SKM-1 (cell line): ENCODE results near the gene LST1.

Experiments
- DNase-seq: peaks from one replicate; lab custom pipeline; 2025; ENCODE audit not compliant: unreplicated experiment; lab: John Stamatoyannopoulos, UW

The LST1 gene

GRCh38 chr6:31586008-31586407, at the start of gene LST1:
LST1 (plus strand) TSS chr6:31586277; CDS start chr6:31587300, 1,023 bp downstream.
- peak; percentile 92 for DNase-seq

DNA sequence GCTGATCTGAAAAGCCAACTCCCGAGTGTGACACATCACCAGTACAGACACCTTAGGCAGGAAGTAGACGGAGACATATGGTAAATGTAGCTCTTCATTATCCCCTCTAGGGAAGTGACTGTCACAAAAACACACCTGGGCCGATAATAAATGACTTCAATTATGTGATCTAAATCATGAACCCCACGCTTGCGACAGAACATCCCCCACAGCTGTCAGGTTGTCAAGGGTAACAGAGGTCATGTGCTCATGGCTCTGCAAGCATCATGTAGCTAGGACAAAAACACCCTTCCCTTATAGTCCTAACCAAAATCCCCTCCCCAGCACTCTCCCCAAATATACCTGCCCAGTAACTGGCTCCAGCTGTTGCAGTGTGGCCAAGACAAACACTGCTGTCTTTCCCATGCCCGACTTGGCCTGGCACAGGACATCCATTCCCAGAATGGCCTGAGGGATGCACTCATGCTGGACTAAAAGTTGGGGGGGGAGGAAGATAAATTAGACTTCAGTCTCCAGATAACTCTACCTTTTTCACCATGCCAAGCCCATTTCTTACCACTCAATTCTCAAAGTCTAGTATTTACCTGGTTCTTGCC, 47.2 kb upstream of the LST1 start:
- no peak for DNase-seq

DNA sequence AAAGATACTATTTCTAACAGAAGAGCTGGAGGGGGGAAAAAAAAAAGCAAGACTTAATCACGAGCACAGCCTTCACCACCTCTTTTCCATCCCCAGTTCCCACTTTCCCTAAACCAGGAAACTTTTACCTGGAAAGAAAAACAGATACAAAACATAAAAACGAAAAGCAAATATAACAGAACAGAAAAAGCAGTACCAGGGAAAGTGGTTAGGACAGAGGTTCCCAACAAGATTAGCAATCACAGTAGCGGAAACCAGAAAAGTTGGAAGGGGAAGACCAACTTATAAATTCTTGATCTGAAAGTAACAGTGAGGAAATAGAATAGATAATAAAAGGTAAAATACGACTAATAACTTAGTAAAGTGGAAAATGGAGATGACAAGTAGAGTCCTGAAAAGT, 45.4 kb upstream of the LST1 start:
- no peak for DNase-seq

DNA sequence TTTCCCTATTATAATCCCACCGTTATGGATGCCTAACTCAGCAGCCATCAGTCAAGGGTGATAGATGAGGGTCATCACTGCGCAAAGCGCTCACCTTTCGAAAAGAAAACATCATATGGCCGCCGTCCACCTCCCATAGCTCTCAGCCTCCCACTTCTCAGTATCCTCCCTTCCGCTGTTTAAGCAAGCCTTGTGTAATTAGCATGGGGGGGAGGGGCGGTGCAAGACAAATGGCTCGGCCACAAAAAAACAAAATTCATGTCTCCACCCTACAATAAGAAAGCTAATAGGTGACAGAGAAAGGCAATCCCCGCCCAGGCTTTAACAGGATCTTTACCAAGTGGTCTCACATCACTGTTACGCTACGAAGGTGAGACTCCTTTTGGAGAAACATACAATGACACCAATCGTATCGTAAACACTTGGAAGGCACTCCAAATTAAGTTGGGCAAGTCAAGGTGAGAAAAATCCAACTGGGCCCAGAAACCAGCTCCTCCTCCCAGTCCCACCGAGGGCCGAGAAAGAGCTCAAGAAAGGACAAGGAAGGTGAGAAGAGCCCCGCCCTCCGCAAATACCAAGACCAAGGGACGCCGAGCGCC, 44.9 kb upstream of the LST1 start:
- peak; percentile 74 for DNase-seq

- DNase-seq: peak; percentile 93
Measured at GRCh38 chr6:31541658-31542521, 44.2 kb upstream of the LST1 start, which contains the start of gene DDX39B. DDX39B (minus strand) TSS chr6:31542003; CDS start chr6:31540532, 1,471 bp downstream.

DNA sequence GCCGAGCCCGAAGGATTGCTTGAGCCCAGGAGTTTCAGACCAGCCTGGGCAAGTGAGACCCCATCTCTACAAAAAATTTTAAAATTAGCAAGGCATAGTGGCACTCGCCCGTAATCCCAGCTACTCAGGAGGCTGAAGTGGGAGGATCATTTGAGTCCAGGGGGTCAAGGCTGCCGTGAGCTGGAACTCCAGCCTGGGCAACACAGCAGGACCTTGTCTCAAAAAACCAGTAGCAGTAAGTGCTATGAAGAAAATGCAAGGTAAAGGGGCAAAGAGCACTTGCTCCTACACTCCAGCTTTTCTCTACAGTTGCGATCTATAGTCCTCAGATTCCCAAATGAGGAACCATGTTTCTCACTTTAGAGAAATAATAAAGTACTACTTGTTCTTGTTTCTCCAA, 42.4 kb upstream of the LST1 start:
- DNase-seq: no peak

- DNase-seq: no peak
Measured at GRCh38 chr6:31544676-31545075, 41.4 kb upstream of the LST1 start.

- DNase-seq: no peak
Measured at GRCh38 chr6:31545291-31545690, 40.8 kb upstream of the LST1 start.

DNA sequence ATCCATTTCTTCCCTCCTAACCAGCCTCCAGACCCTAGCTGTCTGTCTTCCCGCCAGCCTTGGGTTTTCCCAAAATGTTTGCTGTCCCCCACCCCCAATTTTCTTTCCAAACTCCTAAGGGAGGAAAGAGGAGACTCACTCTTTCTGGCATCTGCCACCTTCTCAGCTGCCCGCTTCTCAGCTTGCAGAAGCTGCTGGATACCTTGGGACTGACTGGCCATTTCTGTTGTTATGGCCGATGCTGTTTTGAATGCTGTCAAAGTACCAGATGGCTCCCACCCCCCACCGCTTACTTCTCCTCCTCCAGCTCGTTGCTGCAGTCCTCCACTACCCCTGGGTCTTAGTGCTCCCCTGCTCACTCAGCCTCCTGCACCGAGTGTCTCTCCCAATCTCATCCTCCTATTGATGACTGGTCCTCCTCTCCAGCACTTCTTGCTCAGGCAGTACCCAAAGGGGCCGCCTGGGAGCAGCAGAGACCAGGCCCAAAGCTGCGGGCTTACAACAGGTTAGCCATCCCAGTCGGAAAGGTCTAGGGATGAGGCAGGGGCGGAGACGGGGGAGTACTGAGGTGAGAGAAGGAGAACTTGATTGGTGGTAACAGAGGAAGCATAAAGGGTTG, 39.6 kb upstream of the LST1 start, which contains the start of gene ATP6V1G2:
ATP6V1G2 (minus strand) TSS at position 270 of the 619 bp plus-strand sequence; CDS start at position 221, 49 bp downstream.
- DNase-seq: peak; percentile 80

GRCh38 chr6:31546958-31547726, 38.9 kb upstream of the LST1 start, which contains the start of gene NFKBIL1:
NFKBIL1 (plus strand) TSS chr6:31547608; CDS start chr6:31547695, 87 bp downstream.
- DNase-seq: peak; percentile 96

DNA sequence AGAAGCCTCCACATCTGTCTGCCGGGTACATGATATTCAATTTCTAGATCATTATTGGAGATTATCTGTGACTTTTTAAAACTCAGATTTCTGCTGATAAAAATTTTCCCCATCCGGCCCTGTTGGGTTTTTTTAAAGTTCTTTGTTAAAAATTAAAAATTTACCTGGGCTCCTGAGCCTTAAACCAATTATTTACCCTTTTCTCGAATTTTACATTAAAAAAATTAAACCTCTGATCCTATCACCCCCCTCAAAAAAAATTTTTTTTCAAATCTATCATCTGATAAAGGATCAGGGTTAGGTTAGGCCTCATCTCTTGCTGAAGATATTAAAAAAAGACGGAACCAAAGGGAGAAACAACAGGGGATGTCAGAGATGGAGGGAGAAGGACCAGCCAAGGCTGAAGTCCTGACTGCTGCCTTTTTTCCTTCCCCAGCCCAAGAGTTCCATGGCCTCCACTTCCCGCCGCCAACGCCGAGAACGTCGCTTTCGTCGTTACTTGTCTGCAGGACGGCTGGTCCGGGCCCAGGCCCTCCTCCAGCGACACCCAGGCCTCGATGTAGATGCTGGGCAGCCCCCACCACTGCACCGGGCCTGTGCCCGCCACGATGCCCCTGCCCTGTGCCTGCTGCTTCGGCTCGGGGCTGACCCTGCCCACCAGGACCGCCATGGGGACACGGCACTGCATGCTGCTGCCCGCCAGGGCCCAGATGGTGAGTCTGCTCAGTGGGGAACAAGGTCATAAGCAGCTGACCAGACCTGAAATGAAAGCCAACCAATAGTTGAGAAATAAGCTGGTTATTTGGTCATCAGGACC, 38.1 kb upstream of the LST1 start:
- no peak for DNase-seq

GRCh38 chr6:31548544-31548873, 37.6 kb upstream of the LST1 start:
- DNase-seq: no peak

DNA sequence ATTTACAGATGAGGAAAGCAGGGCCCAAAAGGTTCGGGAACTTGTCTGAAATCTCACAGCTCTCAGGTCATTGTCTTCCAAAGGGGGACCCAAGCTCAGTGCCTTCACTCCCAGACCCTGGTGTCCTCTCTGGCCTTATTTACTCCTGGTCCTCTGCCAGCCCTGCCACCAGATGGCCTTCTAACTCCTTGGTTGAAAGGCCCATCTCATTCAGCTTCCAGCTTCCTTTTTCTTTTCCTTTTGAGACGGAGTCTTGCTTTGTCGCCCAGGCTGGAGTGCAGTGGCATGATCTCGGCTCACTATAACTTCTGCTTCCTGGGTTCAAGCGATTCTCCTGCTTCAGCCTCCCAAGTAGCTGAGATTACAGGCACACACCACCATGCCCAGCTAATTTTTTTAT, 34.7 kb upstream of the LST1 start:
- peak; percentile 83 for DNase-seq

DNA sequence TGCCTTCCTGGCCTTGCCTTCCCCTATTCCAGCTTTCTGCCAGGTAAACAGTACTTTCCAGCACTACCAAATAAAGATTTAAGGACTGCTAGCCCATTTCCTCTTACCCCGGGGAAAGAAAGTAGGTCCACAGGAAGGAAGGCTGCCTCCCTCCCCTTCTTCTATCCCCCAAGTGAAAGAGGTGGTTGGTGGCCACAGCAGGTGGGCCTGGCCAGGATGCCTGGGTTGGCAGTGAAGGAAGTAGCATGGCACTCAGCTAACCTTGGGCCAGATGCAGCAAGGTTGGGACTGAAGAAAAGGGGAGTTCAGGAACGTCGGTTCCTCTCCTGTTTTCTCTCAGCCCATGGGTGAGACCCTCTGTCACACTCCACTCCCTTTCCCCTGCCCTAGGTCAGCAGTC, 29.8 kb upstream of the LST1 start:
- DNase-seq: no peak

DNA sequence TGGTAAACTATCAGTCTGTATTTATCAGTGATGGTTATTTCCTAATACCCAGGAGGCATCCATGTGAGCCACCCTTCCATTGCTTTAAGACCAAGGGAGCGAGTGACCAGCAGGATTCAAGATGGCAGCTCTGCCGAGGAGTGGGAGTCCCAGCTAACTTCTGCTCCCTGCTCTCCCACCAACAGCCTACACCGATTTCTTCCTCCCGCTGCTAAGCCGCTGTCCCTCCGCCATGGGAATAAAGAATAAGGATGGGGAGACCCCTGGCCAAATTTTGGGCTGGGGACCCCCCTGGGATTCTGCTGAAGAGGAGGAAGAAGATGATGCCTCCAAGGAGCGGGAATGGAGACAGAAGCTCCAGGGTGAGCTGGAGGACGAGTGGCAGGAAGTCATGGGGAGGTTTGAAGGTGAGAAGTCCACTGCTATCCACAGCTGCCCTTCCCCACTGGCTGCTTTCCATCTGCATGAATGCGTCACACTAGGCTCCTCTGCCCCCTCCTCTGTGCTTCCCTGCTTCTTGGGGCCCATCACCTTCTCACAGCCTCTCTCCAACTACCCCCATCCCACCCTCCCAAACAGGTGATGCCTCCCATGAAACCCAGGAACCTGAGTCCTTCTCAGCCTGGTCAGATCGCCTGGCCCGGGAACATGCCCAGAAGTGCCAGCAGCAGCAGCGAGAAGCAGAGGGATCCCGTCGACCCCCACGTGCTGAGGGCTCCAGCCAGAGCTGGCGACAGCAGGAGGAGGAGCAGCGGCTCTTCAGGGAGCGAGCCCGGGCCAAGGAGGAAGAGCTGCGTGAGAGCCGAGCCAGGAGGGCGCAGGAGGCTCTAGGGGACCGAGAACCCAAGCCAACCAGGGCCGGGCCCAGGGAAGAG, 28.4 kb upstream of the LST1 start:
- no peak for DNase-seq

DNA sequence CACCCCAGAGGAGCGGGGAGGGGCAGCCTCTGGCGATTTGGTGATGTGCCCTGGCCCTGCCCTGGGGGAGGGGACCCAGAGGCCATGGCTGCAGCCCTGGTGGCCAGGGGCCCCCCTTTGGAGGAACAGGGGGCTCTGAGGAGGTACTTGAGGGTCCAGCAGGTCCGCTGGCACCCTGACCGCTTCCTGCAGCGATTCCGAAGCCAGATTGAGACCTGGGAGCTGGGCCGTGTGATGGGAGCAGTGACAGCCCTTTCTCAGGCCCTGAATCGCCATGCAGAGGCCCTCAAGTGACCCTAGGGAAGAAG, 27.8 kb upstream of the LST1 start:
- no peak for DNase-seq

GRCh38 chr6:31558631-31559500, 27.2 kb upstream of the LST1 start:
- DNase-seq: peak; percentile 98

DNA sequence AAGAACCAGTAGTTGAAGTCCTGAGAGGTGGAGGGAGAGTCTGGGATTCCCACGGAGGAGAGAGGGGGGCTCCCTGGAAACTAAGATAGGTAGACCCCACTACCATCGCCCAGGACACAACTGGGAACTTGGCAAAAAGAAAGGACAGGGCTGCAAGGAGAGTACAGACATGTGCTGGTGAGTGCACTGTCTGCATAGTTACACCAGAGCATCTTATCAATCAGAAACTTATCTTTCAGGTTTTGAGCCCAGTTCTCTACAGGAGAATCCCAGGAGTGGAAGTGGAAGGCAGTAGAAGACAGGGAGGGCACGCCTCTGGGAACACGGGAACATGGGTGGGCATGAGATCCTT, 26.5 kb upstream of the LST1 start:
- DNase-seq: no peak
